ENCODE data around the gene RBM38. TPM values are rescaled to one million over a fixed set of nuclear protein-coding genes. Genes with fewer than 3 reads are reported as not detected.

The RBM38 gene
- total and polyA plus RNA-seq, 2 of the 13 experiments (the other 11 are each of a cell fraction or from before 2014, with no cell fraction given), result 24.2 to 34.2 TPM

DNA sequence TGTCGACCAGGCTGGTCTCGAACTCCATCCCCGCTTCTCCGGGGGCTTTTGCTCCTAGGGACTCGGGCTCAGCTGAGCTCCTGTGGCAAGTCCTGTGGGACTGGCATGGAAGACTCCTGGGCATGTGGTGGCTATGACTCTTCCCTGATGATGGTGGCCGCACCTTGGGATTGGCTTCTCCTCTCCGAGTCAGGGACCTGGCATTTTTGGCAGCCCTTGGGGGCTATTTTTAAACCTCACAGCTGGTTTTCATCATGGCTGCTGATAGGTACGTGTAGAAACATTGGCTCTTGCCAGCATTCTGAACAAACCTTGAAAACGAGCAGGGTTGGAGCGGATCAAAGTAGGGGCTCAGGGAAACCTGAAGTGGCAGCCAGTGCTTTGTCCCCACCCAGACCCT, 54.1 kb downstream of the RBM38 start (continued):
- TF ChIP-seq CENPBD1 (CRISPR knock-in tag; IDR thresholded peaks at IDR 0.05; ENCODE audit: borderline replicate concordance, low read depth) (no peak), MATR3 (CRISPR knock-in tag; IDR thresholded peaks at IDR 0.05) (no peak), AHR (CRISPR knock-in tag; IDR thresholded peaks at IDR 0.05) (no peak)
- TF ChIP-seq, protein P1, sequence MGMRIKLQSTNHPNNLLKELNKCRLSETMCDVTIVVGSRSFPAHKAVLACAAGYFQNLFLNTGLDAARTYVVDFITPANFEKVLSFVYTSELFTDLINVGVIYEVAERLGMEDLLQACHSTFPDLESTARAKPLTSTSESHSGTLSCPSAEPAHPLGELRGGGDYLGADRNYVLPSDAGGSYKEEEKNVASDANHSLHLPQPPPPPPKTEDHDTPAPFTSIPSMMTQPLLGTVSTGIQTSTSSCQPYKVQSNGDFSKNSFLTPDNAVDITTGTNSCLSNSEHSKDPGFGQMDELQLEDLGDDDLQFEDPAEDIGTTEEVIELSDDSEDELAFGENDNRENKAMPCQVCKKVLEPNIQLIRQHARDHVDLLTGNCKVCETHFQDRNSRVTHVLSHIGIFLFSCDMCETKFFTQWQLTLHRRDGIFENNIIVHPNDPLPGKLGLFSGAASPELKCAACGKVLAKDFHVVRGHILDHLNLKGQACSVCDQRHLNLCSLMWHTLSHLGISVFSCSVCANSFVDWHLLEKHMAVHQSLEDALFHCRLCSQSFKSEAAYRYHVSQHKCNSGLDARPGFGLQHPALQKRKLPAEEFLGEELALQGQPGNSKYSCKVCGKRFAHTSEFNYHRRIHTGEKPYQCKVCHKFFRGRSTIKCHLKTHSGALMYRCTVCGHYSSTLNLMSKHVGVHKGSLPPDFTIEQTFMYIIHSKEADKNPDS (CRISPR knock-in tag; IDR thresholded peaks at IDR 0.05), result no peak

- Histone ChIP-seq H2AFZ (ENCODE audit: low read length) (no peak overlapping the region), H3K9ac (ENCODE audit: insufficient read depth, low read depth, low read length) (no peak overlapping the region), H3K4me2 (ENCODE audit: low read depth, low read length) (no peak overlapping the region), H4K20me1 (ENCODE audit: insufficient read depth, low read length) (no peaks in the 10 kb centered on the region; the same call in 1 of the 2 replicates), H3K4me1 (ENCODE audit: insufficient read depth, low read length) (peaks cover 10% of the 10 kb centered on the region; the same call in 1 of the 2 replicates), H3K9me3 (ENCODE audit: low read length) (no peaks in the 10 kb centered on the region), H3K27me3 (ENCODE audit: control insufficient read depth in 1 of 2, insufficient read depth in 2 of 2, low read length in 2 of 2) (peaks cover 20 to 77% of the 10 kb centered on the region in 2 experiments), H3K36me3 (replicated peaks in 1 of 2; ENCODE audit: control insufficient read depth in 1 of 2, insufficient read depth in 2 of 2, low read length in 2 of 2) (no peaks in the 10 kb centered on the region), H3K79me2 (ENCODE audit: insufficient read depth, low read length) (no peaks in the 10 kb centered on the region), H3K27ac (ENCODE audit: extremely low read length, insufficient read depth, low read length) (no peak overlapping the region), H3K4me3 (replicated peaks in 1 of 3; ENCODE audit: insufficient read depth in 1 of 3, low read depth in 2 of 3, low read length in 3 of 3) (no peak overlapping the region)
- BruUV-seq (replicated peaks), result no TSS peak
- ChIA-PET POLR2A (no interaction called here), CTCF (ENCODE audit: low intra/inter-chr PET ratio, low total read pairs) (no interaction called here)
- FAIRE-seq (no peak), DNase-seq (ENCODE audit: low spot score) (no peak), ATAC-seq (no peak)
- intact Hi-C loops (cut with micrococcal nuclease; ENCODE audit: unreplicated experiment), result no loop called here
- 18% methylated on average over 3 of the region's 3 CpGs for WGBS (ENCODE audit: low lambda C conversion rate)
- in situ Hi-C loops (cut with HindIII; ENCODE audit: extremely low pct_ligation_motif_present, low pct_unique_long_range_greater_than_20kb), result no loop called here
- peak; percentile 97 for TF ChIP-seq RBAK (CRISPR knock-in tag; IDR thresholded peaks at IDR 0.05)
- TF ChIP-seq, protein P2, sequence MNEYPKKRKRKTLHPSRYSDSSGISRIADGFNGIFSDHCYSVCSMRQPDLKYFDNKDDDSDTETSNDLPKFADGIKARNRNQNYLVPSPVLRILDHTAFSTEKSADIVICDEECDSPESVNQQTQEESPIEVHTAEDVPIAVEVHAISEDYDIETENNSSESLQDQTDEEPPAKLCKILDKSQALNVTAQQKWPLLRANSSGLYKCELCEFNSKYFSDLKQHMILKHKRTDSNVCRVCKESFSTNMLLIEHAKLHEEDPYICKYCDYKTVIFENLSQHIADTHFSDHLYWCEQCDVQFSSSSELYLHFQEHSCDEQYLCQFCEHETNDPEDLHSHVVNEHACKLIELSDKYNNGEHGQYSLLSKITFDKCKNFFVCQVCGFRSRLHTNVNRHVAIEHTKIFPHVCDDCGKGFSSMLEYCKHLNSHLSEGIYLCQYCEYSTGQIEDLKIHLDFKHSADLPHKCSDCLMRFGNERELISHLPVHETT (CRISPR knock-in tag; conservative IDR thresholded peaks at IDR 0.05), result no peak
These were observed 54.6 kb downstream of the RBM38 start for GRCh38 chr20:57445774-57446173.
